Measurements from ENCODE around the gene HOXC6. TPM values are rescaled to one million over a fixed set of nuclear protein-coding genes. Genes with fewer than 3 reads are reported as not detected.

HOXC6 gene
- total and polyA plus RNA-seq, 2 of the 8 experiments (the other 6 are each of a cell fraction or from before 2014, with no cell fraction given): not detected

- TF ChIP-seq RNF2 (IDR thresholded peaks at IDR 0.05; ENCODE audit: borderline replicate concordance, low read depth, low read length, missing control alignments, poor library complexity, severe bottlenecking) (peak; percentile 97), TEAD4 (IDR thresholded peaks at IDR 0.05; ENCODE audit: low read depth, low read length) (no peak)
These were observed 37.2 kb upstream of the HOXC6 start (continued) for GRCh38 chr12:53991077-53991460.

Measured in H1 (cell line).